ENCODE results near the gene ATP1A2. TPM values are rescaled to one million over a fixed set of nuclear protein-coding genes. Genes with fewer than 3 reads are reported as not detected.

ATP1A2 gene
- total and polyA plus RNA-seq, 2 of the 8 experiments (the other 6 are each of a cell fraction or from before 2014, with no cell fraction given): 39.7 to 40.8 TPM

DNA sequence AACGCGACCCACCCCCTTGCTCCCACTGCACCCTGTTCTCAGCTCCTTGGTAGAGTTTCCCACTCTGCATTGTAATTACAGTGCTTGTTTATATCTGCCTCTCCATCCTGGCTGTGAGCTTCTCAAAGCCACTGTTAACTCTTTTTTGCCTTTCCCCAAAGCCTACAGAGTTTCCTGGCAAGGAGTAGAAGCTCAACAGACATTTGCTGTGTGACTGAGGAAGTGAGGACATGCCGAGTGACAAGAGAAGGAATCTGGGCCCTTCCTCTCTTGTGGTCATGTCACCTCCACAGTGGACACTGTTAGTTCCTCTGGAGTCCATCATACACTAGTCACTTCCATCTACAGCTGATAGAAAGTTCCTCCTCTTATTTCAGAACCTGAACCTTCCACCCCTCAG, 11.1 kb upstream of the ATP1A2 start:
- no peak overlapping the region for H4K91ac ChIP-seq (replicated peaks; ENCODE audit: insufficient read length, low read length)
- H3K4me3 ChIP-seq (ENCODE audit: extremely low read depth in 1 of 4, insufficient read depth in 2 of 4, low read depth in 3 of 4, low read length in 4 of 4): no peak overlapping the region
- H3K18ac ChIP-seq (ENCODE audit: extremely low read depth, low read length): peak overlapping the region; percentile 1
- ChIA-PET POLR2A (ENCODE audit: partially characterized antibody) (interaction anchor here (0.7 to 4.2 kb wide), 9 partner anchors 9 to 144 kb away, joined by 3 to 31 read pairs (median 3); partner anchors contain the start of gene ATP1A2), CTCF (ENCODE audit: partially characterized antibody) (interaction anchor here (1.1 to 7.4 kb wide), 25 partner anchors 9 to 187 kb away, joined by 3 to 256 read pairs (median 8); partner anchors contain the start of genes ATP1A2, CASQ1 and KCNJ9)
- H3K4ac ChIP-seq (replicated peaks; ENCODE audit: insufficient read length, low read depth, low read length): no peak overlapping the region
- WGBS, 2 experiments (ENCODE audit: extremely low coverage in 1 of 2, insufficient coverage in 1 of 2, insufficient read length in 1 of 2, insufficient replicate concordance in 2 of 2, low coverage in 1 of 2, low lambda C conversion rate in 2 of 2, missing lambda C conversion rate in 1 of 2): 72% methylated on average over 3 of the region's 3 CpGs; no CpG with 5 or more reads in 1 of the 2 experiments
- no peaks in the 10 kb centered on the region for H4K20me1 ChIP-seq (replicated peaks in 1 of 2; ENCODE audit: control insufficient read depth in 1 of 2, insufficient read depth in 2 of 2, low read length in 2 of 2)
- no peak overlapping the region for H4K5ac ChIP-seq (ENCODE audit: insufficient read length, low read depth, low read length)
- no peak overlapping the region for H2BK120ac ChIP-seq (replicated peaks; ENCODE audit: low read depth, low read length)
- H3K4me1 ChIP-seq (replicated peaks in 1 of 4; ENCODE audit: control insufficient read depth in 3 of 4, insufficient read depth in 4 of 4, low read length in 3 of 4): peaks cover 6 to 22% (median 15%) of the 10 kb centered on the region in 4 experiments
- H3K36me3 ChIP-seq (ENCODE audit: control insufficient read depth in 2 of 4, insufficient read depth in 4 of 4, low read length in 3 of 4): no peaks in the 10 kb centered on the region
- DNase-seq (ENCODE audit: low read depth in 1 of 2, low spot score in 2 of 2): no peak
- H3K27ac ChIP-seq (ENCODE audit: low read depth, low read length): peak overlapping the region; percentile 6; the same call in 1 of the 2 replicates
- H3K23me2 ChIP-seq (ENCODE audit: low read depth, low read length): no peaks in the 10 kb centered on the region
- no peak overlapping the region for H3K14ac ChIP-seq (ENCODE audit: insufficient read length)
- peak overlapping the region; percentile 11; the same call in 1 of the 2 replicates for H2BK20ac ChIP-seq (ENCODE audit: low read length)
- no peak overlapping the region; a peak in 1 of 7 replicates for H3K9ac ChIP-seq (replicated peaks in 1 of 4; ENCODE audit: extremely low read depth in 1 of 4, low read depth in 3 of 4, low read length in 3 of 4)
- H3K56ac ChIP-seq (replicated peaks; ENCODE audit: insufficient read length, low read depth, low read length): no peak overlapping the region
- no peaks in the 10 kb centered on the region for H3K79me2 ChIP-seq (ENCODE audit: control insufficient read depth in 1 of 2, insufficient read depth in 2 of 2, low read length in 2 of 2)
- no peaks in the 10 kb centered on the region for H3K79me1 ChIP-seq (ENCODE audit: low read depth, low read length)
- H2AFZ ChIP-seq (ENCODE audit: low read length): peak overlapping the region; percentile 65
- no peak overlapping the region for H3K23ac ChIP-seq (ENCODE audit: insufficient read length)
- H3K27me3 ChIP-seq (replicated peaks in 1 of 4; ENCODE audit: control insufficient read depth in 3 of 4, extremely low read depth in 1 of 4, insufficient read depth in 3 of 4, low read length in 3 of 4): no peaks in the 10 kb centered on the region
- H3K4me2 ChIP-seq (ENCODE audit: insufficient read depth in 1 of 2, low read depth in 2 of 2, low read length in 2 of 2): no peak overlapping the region
- no peak overlapping the region for H2BK12ac ChIP-seq (ENCODE audit: low read depth, low read length)
- no peak overlapping the region for H2BK15ac ChIP-seq (ENCODE audit: low read length)
- H2AK5ac ChIP-seq (ENCODE audit: low read depth, low read length): no peak overlapping the region
- no peaks in the 10 kb centered on the region for H3K9me3 ChIP-seq (ENCODE audit: insufficient read depth in 2 of 2, low read depth in 1 of 2, low read length in 1 of 2)
- no peak overlapping the region for H2BK5ac ChIP-seq (ENCODE audit: low read depth, low read length)
- no peak for FAIRE-seq
- H4K8ac ChIP-seq (ENCODE audit: extremely low read depth, insufficient read depth, low read length): no peak overlapping the region
- TF ChIP-seq, protein P1, sequence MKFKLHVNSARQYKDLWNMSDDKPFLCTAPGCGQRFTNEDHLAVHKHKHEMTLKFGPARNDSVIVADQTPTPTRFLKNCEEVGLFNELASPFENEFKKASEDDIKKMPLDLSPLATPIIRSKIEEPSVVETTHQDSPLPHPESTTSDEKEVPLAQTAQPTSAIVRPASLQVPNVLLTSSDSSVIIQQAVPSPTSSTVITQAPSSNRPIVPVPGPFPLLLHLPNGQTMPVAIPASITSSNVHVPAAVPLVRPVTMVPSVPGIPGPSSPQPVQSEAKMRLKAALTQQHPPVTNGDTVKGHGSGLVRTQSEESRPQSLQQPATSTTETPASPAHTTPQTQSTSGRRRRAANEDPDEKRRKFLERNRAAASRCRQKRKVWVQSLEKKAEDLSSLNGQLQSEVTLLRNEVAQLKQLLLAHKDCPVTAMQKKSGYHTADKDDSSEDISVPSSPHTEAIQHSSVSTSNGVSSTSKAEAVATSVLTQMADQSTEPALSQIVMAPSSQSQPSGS (IDR thresholded peaks at IDR 0.05; ENCODE audit: low read length): no peak
- TF ChIP-seq NANOG (IDR thresholded peaks at IDR 0.05; ENCODE audit: insufficient read depth, low read depth, low read length, poor library complexity, severe bottlenecking): no peak
- no peak for TF ChIP-seq FOSL1 (IDR thresholded peaks at IDR 0.05; ENCODE audit: insufficient read depth, low read depth, low read length)
- no peak for TF ChIP-seq BACH1 (IDR thresholded peaks at IDR 0.05; ENCODE audit: low read length)
- no peak for TF ChIP-seq GABPA (IDR thresholded peaks at IDR 0.05; ENCODE audit: borderline replicate concordance, insufficient read depth, low read length)
- no peak for TF ChIP-seq CHD2 (IDR thresholded peaks at IDR 0.05; ENCODE audit: low read length)
- TF ChIP-seq TEAD4 (IDR thresholded peaks at IDR 0.05; ENCODE audit: low read depth, low read length): no peak
- no peak for TF ChIP-seq TAF1 (IDR thresholded peaks at IDR 0.05; ENCODE audit: low read depth, low read length)
- no peak for TF ChIP-seq HDAC2 (IDR thresholded peaks at IDR 0.05; ENCODE audit: borderline replicate concordance in 1 of 2, low read depth in 2 of 2, low read length in 2 of 2)
- no peak for TF ChIP-seq KDM4A (IDR thresholded peaks at IDR 0.05; ENCODE audit: low read depth, low read length, severe bottlenecking)
- no peak for TF ChIP-seq YY1 (IDR thresholded peaks at IDR 0.05; ENCODE audit: low read depth, low read length)
- TF ChIP-seq BRCA1 (IDR thresholded peaks at IDR 0.05; ENCODE audit: low read depth, low read length): no peak
